ENCODE measurements around the gene UBN1. TPM values are rescaled to one million over a fixed set of nuclear protein-coding genes. Genes with fewer than 3 reads are reported as not detected.

Gene UBN1
- total and polyA plus RNA-seq, 2 of the 13 experiments (the other 11 are each of a cell fraction or from before 2014, with no cell fraction given) = 10.6 to 23.5 TPM

DNA sequence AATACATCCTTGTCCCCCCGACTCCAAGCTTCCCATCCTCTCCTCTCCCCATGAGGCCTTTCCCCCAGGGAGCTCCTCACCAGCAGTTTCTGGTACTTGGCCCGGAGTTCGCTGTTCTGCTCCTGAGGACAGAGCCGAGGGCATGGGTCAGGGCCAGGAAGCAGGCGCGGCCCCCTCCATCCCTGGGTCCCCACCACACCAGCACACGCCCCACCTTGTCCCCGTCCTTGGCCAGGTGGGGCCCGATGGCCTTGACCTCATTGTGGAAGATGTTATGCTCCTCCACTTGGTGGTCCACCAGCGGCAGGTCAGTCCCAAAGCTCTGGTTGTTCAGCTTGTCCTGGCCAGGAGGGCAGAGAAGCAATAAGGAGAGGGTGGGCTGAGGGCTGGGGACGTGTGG is 53.5 kb downstream of the UBN1 start (continued):
- TF ChIP-seq, protein P1, sequence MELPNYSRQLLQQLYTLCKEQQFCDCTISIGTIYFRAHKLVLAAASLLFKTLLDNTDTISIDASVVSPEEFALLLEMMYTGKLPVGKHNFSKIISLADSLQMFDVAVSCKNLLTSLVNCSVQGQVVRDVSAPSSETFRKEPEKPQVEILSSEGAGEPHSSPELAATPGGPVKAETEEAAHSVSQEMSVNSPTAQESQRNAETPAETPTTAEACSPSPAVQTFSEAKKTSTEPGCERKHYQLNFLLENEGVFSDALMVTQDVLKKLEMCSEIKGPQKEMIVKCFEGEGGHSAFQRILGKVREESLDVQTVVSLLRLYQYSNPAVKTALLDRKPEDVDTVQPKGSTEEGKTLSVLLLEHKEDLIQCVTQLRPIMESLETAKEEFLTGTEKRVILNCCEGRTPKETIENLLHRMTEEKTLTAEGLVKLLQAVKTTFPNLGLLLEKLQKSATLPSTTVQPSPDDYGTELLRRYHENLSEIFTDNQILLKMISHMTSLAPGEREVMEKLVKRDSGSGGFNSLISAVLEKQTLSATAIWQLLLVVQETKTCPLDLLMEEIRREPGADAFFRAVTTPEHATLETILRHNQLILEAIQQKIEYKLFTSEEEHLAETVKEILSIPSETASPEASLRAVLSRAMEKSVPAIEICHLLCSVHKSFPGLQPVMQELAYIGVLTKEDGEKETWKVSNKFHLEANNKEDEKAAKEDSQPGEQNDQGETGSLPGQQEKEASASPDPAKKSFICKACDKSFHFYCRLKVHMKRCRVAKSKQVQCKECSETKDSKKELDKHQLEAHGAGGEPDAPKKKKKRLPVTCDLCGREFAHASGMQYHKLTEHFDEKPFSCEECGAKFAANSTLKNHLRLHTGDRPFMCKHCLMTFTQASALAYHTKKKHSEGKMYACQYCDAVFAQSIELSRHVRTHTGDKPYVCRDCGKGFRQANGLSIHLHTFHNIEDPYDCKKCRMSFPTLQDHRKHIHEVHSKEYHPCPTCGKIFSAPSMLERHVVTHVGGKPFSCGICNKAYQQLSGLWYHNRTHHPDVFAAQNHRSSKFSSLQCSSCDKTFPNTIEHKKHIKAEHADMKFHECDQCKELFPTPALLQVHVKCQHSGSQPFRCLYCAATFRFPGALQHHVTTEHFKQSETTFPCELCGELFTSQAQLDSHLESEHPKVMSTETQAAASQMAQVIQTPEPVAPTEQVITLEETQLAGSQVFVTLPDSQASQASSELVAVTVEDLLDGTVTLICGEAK (IDR thresholded peaks at IDR 0.05) = no peak
- TF ChIP-seq, protein P1 (CRISPR knock-in tag; IDR thresholded peaks at IDR 0.05) = no peak
- TF ChIP-seq, protein P2, sequence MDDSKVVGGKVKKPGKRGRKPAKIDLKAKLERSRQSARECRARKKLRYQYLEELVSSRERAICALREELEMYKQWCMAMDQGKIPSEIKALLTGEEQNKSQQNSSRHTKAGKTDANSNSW (CRISPR knock-in tag; IDR thresholded peaks at IDR 0.05; ENCODE audit: borderline replicate concordance) = no peak
- TF ChIP-seq ZNF724P (CRISPR knock-in tag; IDR thresholded peaks at IDR 0.05; ENCODE audit: borderline replicate concordance) = no peak
- no peak for TF ChIP-seq HDAC1 (CRISPR knock-in tag; IDR thresholded peaks at IDR 0.05)
- TF ChIP-seq NFE2 (CRISPR knock-in tag; IDR thresholded peaks at IDR 0.05) = no peak

Measured in HepG2 (cell line).